Chondrocyte (in vitro differentiated cells): ENCODE measurements around the gene NBEA. TPM values are rescaled to one million over a fixed set of nuclear protein-coding genes. Genes with fewer than 3 reads are reported as not detected.
"Not testable (repeated sequence)": the region's sequence is repeated elsewhere in the genome, so short reads cannot be mapped to it uniquely, and the experiment has no call there.

Source experiments
- DNase-seq: peaks from one replicate; pipeline ENCODE4 v3.0.0; 2021; ENCODE audit warnings: mixed read lengths, low spot score
- H3K27ac Mint-ChIP-seq: one replicate; pipeline ENCODE4 v1.8.0; 2021; ENCODE audit warnings: mild to moderate bottlenecking, moderate library complexity, mixed read lengths; ENCODE audit not compliant: unreplicated experiment
- H3K27me3 Mint-ChIP-seq: 2 replicates; pipeline ENCODE4 v1.8.0; 2021; ENCODE audit warnings: low read depth, mixed read lengths
- H3K36me3 Mint-ChIP-seq: 2 replicates; pipeline ENCODE4 v1.8.0; 2021; ENCODE audit warnings: low read depth, mixed read lengths
- H3K4me1 Mint-ChIP-seq: 2 replicates; pipeline ENCODE4 v1.8.0; 2021; ENCODE audit warnings: low read depth, mild to moderate bottlenecking, mixed read lengths
- H3K4me3 Mint-ChIP-seq: one replicate; pipeline ENCODE4 v1.8.0; 2021; ENCODE audit warnings: mild to moderate bottlenecking, moderate library complexity, mixed read lengths; ENCODE audit not compliant: unreplicated experiment
- H3K9me3 Mint-ChIP-seq: 2 replicates; pipeline ENCODE4 v1.8.0; 2021; ENCODE audit warnings: low read depth, mixed read lengths
- total RNA-seq: library from RNA; stranded (reverse); gene quantifications from 3 replicates; pipeline ENCODE4 v1.2.1, GENCODE V29; 2021
- TF ChIP-seq, protein P1 (sequence below): fragments of 200-600 bp; sonication (generic); IDR thresholded peaks from 2 replicates; pipeline ENCODE4 v1.5.0; 2021; ENCODE audit warnings: antibody characterized with exemption, mild to moderate bottlenecking, moderate library complexity

NBEA gene
- total RNA-seq, 1 donor from 2014 or later = 4.9 TPM

DNA sequence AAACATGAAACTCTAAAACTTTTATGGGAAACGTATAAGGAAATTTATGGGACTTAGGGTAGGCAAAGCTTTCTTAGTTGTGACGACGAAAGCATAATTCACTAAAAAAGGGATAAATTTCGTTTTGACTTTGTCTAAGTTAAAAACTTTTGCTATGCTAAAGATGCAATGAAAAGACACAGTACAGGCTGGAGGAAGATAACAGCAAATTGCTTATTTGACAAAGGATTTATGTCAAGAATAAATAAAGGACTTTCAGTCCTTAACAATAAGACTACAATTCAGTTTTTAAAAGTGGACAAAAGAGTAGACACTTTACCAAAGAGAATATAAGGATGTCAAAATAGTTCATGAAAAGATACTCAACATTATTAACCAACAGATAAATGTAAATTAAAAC is 150.2 kb downstream of the NBEA start:
- Mint-ChIP-seq H3K4me1 (peaks cover 2% of the 10 kb centered on the region), H3K27ac (no peak overlapping the region), H3K9me3 (peaks cover 3% of the 10 kb centered on the region), H3K4me3 (no peak overlapping the region), H3K27me3 (no peaks in the 10 kb centered on the region), H3K36me3 (no peaks in the 10 kb centered on the region)
- DNase-seq = no peak
- TF ChIP-seq, protein P1, sequence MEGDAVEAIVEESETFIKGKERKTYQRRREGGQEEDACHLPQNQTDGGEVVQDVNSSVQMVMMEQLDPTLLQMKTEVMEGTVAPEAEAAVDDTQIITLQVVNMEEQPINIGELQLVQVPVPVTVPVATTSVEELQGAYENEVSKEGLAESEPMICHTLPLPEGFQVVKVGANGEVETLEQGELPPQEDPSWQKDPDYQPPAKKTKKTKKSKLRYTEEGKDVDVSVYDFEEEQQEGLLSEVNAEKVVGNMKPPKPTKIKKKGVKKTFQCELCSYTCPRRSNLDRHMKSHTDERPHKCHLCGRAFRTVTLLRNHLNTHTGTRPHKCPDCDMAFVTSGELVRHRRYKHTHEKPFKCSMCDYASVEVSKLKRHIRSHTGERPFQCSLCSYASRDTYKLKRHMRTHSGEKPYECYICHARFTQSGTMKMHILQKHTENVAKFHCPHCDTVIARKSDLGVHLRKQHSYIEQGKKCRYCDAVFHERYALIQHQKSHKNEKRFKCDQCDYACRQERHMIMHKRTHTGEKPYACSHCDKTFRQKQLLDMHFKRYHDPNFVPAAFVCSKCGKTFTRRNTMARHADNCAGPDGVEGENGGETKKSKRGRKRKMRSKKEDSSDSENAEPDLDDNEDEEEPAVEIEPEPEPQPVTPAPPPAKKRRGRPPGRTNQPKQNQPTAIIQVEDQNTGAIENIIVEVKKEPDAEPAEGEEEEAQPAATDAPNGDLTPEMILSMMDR = no peak

DNA sequence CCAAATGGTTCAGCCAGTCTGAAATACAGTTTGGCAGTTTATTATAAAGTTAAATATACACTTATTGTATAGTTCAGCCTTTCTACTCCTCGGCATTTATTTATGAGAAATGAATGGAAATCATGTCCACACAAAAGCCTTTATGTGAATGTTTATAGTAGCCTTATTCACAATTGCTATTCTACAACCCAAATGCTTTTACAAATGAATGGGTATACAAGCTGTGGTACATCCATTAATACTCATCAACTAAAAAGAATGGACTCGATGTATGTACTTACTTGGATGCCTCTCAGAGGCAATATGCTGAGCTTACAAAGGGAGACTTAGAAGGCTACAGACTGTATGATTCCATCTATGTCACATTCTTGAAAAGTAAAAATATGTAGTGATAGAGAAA is 150.7 kb downstream of the NBEA start:
- no peaks in the 10 kb centered on the region for H3K27me3 Mint-ChIP-seq
- no peak overlapping the region for H3K27ac Mint-ChIP-seq
- TF ChIP-seq, protein P1 = no peak
- peaks cover 2% of the 10 kb centered on the region for H3K4me1 Mint-ChIP-seq
- no peaks in the 10 kb centered on the region for H3K36me3 Mint-ChIP-seq
- H3K4me3 Mint-ChIP-seq = no peak overlapping the region
- H3K9me3 Mint-ChIP-seq = peaks cover under 1% of the 10 kb centered on the region
- DNase-seq = no peak

DNA sequence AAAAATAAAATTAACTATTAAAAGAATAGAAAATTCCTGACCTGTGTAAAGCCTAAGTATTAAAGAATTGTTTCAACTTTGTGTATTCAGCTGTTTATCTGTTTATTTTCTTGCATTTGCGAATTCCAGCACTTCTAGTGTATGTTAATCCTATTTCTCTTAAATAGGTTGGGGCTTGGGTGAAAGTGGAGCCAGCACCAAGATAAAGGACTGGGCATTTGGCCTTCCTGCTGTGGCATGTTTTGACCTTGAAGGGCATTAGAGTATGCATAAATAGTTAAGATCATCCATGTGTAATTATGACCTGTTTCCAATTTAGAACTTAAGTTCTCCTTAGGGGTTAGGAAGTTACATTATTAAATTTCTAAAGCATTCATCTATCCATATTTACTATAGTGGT is 151.3 kb downstream of the NBEA start:
- Mint-ChIP-seq H3K4me1 (peaks cover 2% of the 10 kb centered on the region), H3K9me3 (peaks cover 2% of the 10 kb centered on the region), H3K4me3 (no peak overlapping the region), H3K36me3 (no peaks in the 10 kb centered on the region), H3K27me3 (no peaks in the 10 kb centered on the region), H3K27ac (no peak overlapping the region)
- no peak for DNase-seq
- TF ChIP-seq, protein P1 = no peak

DNA sequence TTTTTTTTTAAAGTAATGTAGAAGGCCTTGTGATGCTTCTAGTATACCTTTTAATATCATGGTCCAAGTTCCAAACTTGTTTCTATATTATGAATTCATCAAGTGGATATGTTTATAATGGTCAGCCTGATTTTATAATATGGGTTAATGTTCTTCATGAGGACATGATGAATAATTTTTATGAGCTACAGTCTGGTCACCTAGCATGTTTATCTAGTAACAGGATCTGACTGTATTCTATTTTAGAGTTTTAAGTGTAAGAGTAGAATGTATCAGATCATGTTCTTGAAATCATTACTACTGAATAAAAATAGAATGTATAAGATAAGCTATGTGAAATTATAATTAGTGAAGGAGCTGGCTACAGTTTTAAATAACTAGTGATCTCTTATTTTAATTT is 164.7 kb downstream of the NBEA start:
- H3K4me3 Mint-ChIP-seq, H3K27me3 Mint-ChIP-seq, H3K4me1 Mint-ChIP-seq, H3K36me3 Mint-ChIP-seq, H3K27ac Mint-ChIP-seq, DNase-seq, H3K9me3 Mint-ChIP-seq: not testable (repeated sequence)

DNA sequence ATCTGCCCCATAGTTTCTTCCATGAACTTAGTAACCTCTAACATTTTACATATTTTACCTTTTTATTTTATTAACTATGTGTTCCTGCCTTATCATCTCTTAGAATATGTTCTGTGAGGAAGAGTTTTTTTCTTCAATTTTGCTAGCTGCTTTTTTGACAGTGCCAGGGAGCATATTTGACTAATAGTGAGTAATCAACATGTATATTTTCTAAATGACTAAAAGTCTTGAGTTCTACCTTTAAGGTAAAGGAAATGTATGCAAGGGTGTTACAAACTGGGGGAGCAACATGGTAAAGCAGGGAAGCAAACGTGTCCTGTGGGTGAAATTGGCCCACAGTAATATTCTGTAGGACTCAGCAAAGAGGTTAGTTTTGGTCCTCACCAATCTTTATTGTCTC is 165.5 kb downstream of the NBEA start:
- Mint-ChIP-seq H3K36me3 (no peaks in the 10 kb centered on the region), H3K4me3 (no peak overlapping the region), H3K9me3 (no peaks in the 10 kb centered on the region), H3K4me1 (peaks cover 2% of the 10 kb centered on the region), H3K27me3 (no peaks in the 10 kb centered on the region), H3K27ac (no peak overlapping the region)
- TF ChIP-seq, protein P1 = no peak
- no peak for DNase-seq

DNA sequence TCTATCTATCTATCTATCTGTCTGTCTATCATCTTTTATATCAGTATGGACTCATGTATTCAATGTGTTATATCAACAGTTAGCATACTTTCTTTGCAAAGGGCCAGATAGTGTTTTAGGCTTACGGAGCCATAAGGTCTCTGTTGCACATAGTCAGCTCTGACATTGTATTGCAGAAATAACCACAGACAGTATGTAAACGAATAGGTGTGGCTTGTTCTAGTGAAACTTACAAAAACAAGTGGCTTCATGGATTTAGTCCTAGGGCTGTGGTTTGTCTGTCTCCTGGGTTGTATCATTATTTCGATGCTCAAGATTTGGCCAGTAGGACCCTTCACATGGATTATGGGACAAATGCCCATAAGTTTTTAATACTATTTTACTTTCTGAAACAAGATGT is 171.5 kb downstream of the NBEA start:
- not testable (repeated sequence) for H3K36me3 Mint-ChIP-seq, DNase-seq, H3K4me1 Mint-ChIP-seq, H3K27me3 Mint-ChIP-seq, H3K9me3 Mint-ChIP-seq, H3K4me3 Mint-ChIP-seq, H3K27ac Mint-ChIP-seq
